Measurements from ENCODE around the gene NPY4R2. TPM values are rescaled to one million over a fixed set of nuclear protein-coding genes. Genes with fewer than 3 reads are reported as not detected.
"Not testable (repeated sequence)": the region's sequence is repeated elsewhere in the genome, so short reads cannot be mapped to it uniquely, and the experiment has no call there.

The NPY4R2 gene
- total RNA-seq, 1 experiment from 2014 or later = not detected

DNA sequence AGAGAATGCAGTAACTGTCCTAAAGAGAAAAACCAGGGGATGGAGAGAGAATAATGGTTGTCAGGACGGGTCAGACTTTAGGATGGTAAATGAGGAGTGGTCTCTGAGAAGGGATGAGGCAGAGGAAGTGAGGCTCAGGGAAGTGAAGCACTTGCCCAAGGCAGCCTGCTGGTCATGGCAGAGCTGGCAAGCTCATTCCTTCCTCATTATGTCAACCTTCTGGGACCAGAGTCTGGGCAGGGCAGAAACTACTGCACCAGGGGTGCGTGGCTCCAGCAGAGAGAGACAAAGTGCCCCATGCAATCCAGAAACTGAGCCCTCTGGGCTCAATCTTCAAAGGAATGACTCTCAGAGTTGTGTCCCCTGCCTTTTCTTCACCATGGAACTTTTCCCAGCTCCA lies 53.6 kb downstream of the NPY4R2 start:
- H3K4me1 Mint-ChIP-seq; CTCF ChIA-PET; H3K36me3 Mint-ChIP-seq; ATAC-seq; H3K4me3 Mint-ChIP-seq; POLR2A ChIA-PET; DNase-seq (ENCODE audit: low spot score); H3K27me3 Mint-ChIP-seq (ENCODE audit: low read depth); H3K27ac Mint-ChIP-seq; H3K9me3 Mint-ChIP-seq: not testable (repeated sequence)

Other genes starting within 250 kb of the NPY4R2 start
- gene SYT15B, start 155.1 kb upstream of the NPY4R2 start, total RNA-seq (2021) = 0.18 to 0.32 TPM (median 0.28 TPM) in 3 replicates
- not detected in 3 replicates for gene FAM25C, start 81.1 kb downstream of the NPY4R2 start, total RNA-seq (2021)

Data from WTC11 (cell line).